ENCODE data around the gene STAT5A. TPM values are rescaled to one million over a fixed set of nuclear protein-coding genes. Genes with fewer than 3 reads are reported as not detected.

STAT5A gene
- total RNA-seq, 1 experiment from 2014 or later = 0.91 TPM

- no TSS peak for BruUV-seq (replicated peaks)
- Histone ChIP-seq H3K9me3 (ENCODE audit: control insufficient read depth in 1 of 2, insufficient read depth in 1 of 2, low read depth in 1 of 2, low read length in 2 of 2) (no peaks in the 10 kb centered on the region), H3K4me1 (ENCODE audit: control insufficient read depth in 1 of 2, insufficient read depth in 2 of 2, low read length in 2 of 2) (no peaks in the 10 kb centered on the region), H3K4me2 (ENCODE audit: low read length) (no peak overlapping the region), H2AFZ (ENCODE audit: low read depth, low read length, poor library complexity, severe bottlenecking) (no peak overlapping the region), H3K27me3 (ENCODE audit: insufficient read depth, low read length) (no peaks in the 10 kb centered on the region), H4K20me1 (ENCODE audit: insufficient read depth) (no peaks in the 10 kb centered on the region), H3K36me3 (ENCODE audit: control insufficient read depth in 1 of 2, insufficient read depth in 2 of 2, low read length in 2 of 2) (no peaks in the 10 kb centered on the region), H3K27ac (ENCODE audit: low read depth, low read length) (no peak overlapping the region), H3K9ac (ENCODE audit: low read length) (no peak overlapping the region), H3K4me3 (replicated peaks in 1 of 2; ENCODE audit: low read depth in 1 of 2, low read length in 2 of 2) (no peak overlapping the region), H3K9me2 (ENCODE audit: insufficient read depth) (no peaks in the 10 kb centered on the region), H3K79me2 (ENCODE audit: insufficient read depth, low read length) (no peaks in the 10 kb centered on the region)
- POLR2A ChIA-PET = interaction anchor here (1.1 kb wide), 1 partner anchor 98 kb away, joined by 3 read pairs; the partner anchor contains the start of gene STAT3
- DNase-seq (ENCODE audit: low read depth, low spot score) = no peak
- ATAC-seq = no peak
- TF ChIP-seq EZH2phosphoT487 (IDR thresholded peaks at IDR 0.05; ENCODE audit: borderline replicate concordance) (no peak), POLR2A (IDR thresholded peaks at IDR 0.05; ENCODE audit: borderline replicate concordance, extremely low read depth, insufficient read depth, insufficient read length) (no peak), CEBPB (IDR thresholded peaks at IDR 0.05; ENCODE audit: low read depth) (no peak), FOSL1 (IDR thresholded peaks at IDR 0.05; ENCODE audit: low read depth) (no peak), SRF (IDR thresholded peaks at IDR 0.05; ENCODE audit: low read depth) (no peak), MAX (IDR thresholded peaks at IDR 0.05) (no peak)
- TF ChIP-seq, protein P1, sequence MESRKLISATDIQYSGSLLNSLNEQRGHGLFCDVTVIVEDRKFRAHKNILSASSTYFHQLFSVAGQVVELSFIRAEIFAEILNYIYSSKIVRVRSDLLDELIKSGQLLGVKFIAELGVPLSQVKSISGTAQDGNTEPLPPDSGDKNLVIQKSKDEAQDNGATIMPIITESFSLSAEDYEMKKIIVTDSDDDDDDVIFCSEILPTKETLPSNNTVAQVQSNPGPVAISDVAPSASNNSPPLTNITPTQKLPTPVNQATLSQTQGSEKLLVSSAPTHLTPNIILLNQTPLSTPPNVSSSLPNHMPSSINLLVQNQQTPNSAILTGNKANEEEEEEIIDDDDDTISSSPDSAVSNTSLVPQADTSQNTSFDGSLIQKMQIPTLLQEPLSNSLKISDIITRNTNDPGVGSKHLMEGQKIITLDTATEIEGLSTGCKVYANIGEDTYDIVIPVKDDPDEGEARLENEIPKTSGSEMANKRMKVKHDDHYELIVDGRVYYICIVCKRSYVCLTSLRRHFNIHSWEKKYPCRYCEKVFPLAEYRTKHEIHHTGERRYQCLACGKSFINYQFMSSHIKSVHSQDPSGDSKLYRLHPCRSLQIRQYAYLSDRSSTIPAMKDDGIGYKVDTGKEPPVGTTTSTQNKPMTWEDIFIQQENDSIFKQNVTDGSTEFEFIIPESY (IDR thresholded peaks at IDR 0.05; ENCODE audit: extremely low read depth, insufficient replicate concordance, low read length) = no peak
- CTCF ChIA-PET = no interaction called here
- RAD21 ChIA-PET (ENCODE audit: low non-redundant PET in 1 of 2, low total read pairs in 2 of 2, uncharacterized antibody in 2 of 2, unreplicated experiment in 2 of 2) = no interaction called here
- intact Hi-C loops (cut with micrococcal nuclease) = no loop called here
Observed at GRCh38 chr17:42290577-42290976, 2.3 kb downstream of the STAT5A start.

DNA sequence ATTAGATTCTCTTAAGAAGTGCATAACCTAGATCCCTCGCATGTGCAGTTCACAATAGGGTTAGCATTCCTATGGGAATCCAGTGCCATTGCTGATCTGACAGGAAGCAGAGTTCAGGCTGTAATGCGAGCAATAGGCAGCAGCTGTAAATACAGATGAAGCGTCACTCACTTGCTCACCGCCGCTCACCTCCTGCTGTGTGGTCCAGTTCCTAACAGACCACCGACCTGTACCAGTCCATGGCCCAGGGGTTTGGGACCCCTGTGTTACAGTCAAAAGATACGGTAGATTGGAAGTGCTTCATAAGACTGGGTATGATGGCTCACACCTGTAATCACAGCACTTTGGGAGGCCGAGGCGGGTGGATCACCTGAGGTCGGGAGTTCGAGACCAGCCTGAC is 2.8 kb downstream of the STAT5A start:
- intact Hi-C loops (cut with micrococcal nuclease) = no loop called here
- H3K9me3 ChIP-seq (ENCODE audit: control insufficient read depth in 1 of 2, insufficient read depth in 1 of 2, low read depth in 1 of 2, low read length in 2 of 2) = no peaks in the 10 kb centered on the region
- H3K36me3 ChIP-seq (ENCODE audit: control insufficient read depth in 1 of 2, insufficient read depth in 2 of 2, low read length in 2 of 2) = no peaks in the 10 kb centered on the region
- DNase-seq (ENCODE audit: low read depth, low spot score) (no peak), ATAC-seq (no peak)
- no peak overlapping the region for H3K27ac ChIP-seq (ENCODE audit: low read depth, low read length)
- no peaks in the 10 kb centered on the region for H3K79me2 ChIP-seq (ENCODE audit: insufficient read depth, low read length)
- ChIA-PET POLR2A (interaction anchor here (1.1 to 1.2 kb wide), 2 partner anchors 97 to 155 kb away, joined by 3 read pairs; partner anchors contain the start of gene STAT3), RAD21 (ENCODE audit: low non-redundant PET in 1 of 2, low total read pairs in 2 of 2, uncharacterized antibody in 2 of 2, unreplicated experiment in 2 of 2) (no interaction called here), CTCF (no interaction called here)
- no TSS peak for BruUV-seq (replicated peaks)
- no peaks in the 10 kb centered on the region for H3K4me1 ChIP-seq (ENCODE audit: control insufficient read depth in 1 of 2, insufficient read depth in 2 of 2, low read length in 2 of 2)
- no peak overlapping the region for H3K9ac ChIP-seq (ENCODE audit: low read length)
- no peak overlapping the region for H3K4me3 ChIP-seq (replicated peaks in 1 of 2; ENCODE audit: low read depth in 1 of 2, low read length in 2 of 2)
- H3K27me3 ChIP-seq (ENCODE audit: insufficient read depth, low read length) = no peaks in the 10 kb centered on the region
- H4K20me1 ChIP-seq (ENCODE audit: insufficient read depth) = no peaks in the 10 kb centered on the region
- TF ChIP-seq EZH2phosphoT487 (IDR thresholded peaks at IDR 0.05; ENCODE audit: borderline replicate concordance) = no peak
- TF ChIP-seq RAD21 (IDR thresholded peaks at IDR 0.05; ENCODE audit: low read depth) = no peak
- TF ChIP-seq, protein P2, sequence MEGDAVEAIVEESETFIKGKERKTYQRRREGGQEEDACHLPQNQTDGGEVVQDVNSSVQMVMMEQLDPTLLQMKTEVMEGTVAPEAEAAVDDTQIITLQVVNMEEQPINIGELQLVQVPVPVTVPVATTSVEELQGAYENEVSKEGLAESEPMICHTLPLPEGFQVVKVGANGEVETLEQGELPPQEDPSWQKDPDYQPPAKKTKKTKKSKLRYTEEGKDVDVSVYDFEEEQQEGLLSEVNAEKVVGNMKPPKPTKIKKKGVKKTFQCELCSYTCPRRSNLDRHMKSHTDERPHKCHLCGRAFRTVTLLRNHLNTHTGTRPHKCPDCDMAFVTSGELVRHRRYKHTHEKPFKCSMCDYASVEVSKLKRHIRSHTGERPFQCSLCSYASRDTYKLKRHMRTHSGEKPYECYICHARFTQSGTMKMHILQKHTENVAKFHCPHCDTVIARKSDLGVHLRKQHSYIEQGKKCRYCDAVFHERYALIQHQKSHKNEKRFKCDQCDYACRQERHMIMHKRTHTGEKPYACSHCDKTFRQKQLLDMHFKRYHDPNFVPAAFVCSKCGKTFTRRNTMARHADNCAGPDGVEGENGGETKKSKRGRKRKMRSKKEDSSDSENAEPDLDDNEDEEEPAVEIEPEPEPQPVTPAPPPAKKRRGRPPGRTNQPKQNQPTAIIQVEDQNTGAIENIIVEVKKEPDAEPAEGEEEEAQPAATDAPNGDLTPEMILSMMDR (IDR thresholded peaks at IDR 0.05 in 2 of 3, conservative IDR thresholded peaks at IDR 0.05 in 1 of 3; ENCODE audit: borderline replicate concordance in 1 of 3, insufficient read depth in 1 of 3, low read depth in 2 of 3, low read length in 2 of 3) = no peak
- TF ChIP-seq JUND (IDR thresholded peaks at IDR 0.05) = no peak
- TF ChIP-seq POLR2AphosphoS5 (IDR thresholded peaks at IDR 0.05; ENCODE audit: low read depth, low read length) = no peak
- no peak for TF ChIP-seq SRF (IDR thresholded peaks at IDR 0.05; ENCODE audit: low read depth)
- no peak for TF ChIP-seq SIN3A (IDR thresholded peaks at IDR 0.05; ENCODE audit: low read depth)
- TF ChIP-seq POLR2A (IDR thresholded peaks at IDR 0.05; ENCODE audit: borderline replicate concordance, extremely low read depth, insufficient read depth, insufficient read length) = no peak
- TF ChIP-seq ATF3 (IDR thresholded peaks at IDR 0.05) = no peak
- H2AFZ ChIP-seq (ENCODE audit: low read depth, low read length, poor library complexity, severe bottlenecking) = no peak overlapping the region
- no peaks in the 10 kb centered on the region for H3K9me2 ChIP-seq (ENCODE audit: insufficient read depth)
- no peak overlapping the region for H3K4me2 ChIP-seq (ENCODE audit: low read length)
